ENCODE measurements around the gene ZNF317. TPM values are rescaled to one million over a fixed set of nuclear protein-coding genes. Genes with fewer than 3 reads are reported as not detected.
A peak's percentile ranks its signal among the peaks of the same experiment; 100 is the strongest.

The ZNF317 gene
- 28.2 TPM for total RNA-seq
- long read RNA-seq, full-length matches to known transcripts = 15 of 28 reads
- long read RNA-seq, partial matches to known transcripts = 5 of 28 reads
- long read RNA-seq, other reads (novel, unspliced or antisense) = 8 of 28 reads

DNA sequence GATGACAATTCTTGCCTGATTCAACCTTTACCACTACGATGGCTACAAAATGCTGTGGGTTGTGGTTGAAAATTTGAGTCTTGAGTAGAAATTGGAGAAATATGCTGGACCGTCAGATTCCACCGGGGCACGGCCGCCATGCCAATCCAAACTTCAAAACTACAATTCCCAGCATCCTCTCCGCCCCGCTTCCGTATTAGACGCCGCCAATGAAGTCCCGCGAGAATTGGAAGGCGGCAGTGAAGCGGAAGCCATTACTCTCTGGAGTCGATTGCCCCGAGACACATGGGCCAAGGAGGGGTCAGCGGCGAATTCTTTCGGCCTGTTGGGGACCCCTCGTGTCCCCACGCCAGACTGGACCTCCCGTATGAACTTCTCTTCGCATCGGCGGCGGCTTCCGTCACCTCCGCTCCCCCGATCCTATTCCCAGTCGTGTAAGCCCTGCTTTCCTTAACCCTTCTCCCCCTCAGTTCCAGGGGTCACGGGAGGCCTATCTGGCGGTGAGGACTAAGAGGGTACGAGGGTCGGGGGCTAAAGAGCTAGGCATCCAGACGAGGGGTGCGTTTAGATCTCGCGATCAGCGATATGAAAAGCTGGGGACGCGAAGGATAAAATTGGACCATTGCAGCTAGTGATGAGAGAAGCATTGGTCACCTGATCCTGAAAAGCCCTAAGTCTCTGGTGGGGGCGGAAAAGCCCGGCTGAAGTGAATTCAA lies at the start of gene ZNF317:
Gene ZNF317 (plus strand): TSS at position 239 of the 716 bp plus-strand sequence. CDS start 15,620 bp downstream, outside the sequence.
- Histone ChIP-seq H3K9me3 (peaks cover 10% of the 10 kb centered on the region), H3K4me1 (peaks cover 17% of the 10 kb centered on the region), H3K36me3 (no peaks in the 10 kb centered on the region), H3K27me3 (no peaks in the 10 kb centered on the region), H3K27ac (peak within 1 kb of the TSS; percentile 96), H3K4me3 (peak within 1 kb of the TSS; percentile 92)
- intact Hi-C loops (cut with DNase I) = no loop called here
- DNase-seq (peak; percentile 93), ATAC-seq (peak; percentile 98)
- TF ChIP-seq, protein P1, sequence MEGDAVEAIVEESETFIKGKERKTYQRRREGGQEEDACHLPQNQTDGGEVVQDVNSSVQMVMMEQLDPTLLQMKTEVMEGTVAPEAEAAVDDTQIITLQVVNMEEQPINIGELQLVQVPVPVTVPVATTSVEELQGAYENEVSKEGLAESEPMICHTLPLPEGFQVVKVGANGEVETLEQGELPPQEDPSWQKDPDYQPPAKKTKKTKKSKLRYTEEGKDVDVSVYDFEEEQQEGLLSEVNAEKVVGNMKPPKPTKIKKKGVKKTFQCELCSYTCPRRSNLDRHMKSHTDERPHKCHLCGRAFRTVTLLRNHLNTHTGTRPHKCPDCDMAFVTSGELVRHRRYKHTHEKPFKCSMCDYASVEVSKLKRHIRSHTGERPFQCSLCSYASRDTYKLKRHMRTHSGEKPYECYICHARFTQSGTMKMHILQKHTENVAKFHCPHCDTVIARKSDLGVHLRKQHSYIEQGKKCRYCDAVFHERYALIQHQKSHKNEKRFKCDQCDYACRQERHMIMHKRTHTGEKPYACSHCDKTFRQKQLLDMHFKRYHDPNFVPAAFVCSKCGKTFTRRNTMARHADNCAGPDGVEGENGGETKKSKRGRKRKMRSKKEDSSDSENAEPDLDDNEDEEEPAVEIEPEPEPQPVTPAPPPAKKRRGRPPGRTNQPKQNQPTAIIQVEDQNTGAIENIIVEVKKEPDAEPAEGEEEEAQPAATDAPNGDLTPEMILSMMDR (IDR thresholded peaks at IDR 0.05) = no peak

DNA sequence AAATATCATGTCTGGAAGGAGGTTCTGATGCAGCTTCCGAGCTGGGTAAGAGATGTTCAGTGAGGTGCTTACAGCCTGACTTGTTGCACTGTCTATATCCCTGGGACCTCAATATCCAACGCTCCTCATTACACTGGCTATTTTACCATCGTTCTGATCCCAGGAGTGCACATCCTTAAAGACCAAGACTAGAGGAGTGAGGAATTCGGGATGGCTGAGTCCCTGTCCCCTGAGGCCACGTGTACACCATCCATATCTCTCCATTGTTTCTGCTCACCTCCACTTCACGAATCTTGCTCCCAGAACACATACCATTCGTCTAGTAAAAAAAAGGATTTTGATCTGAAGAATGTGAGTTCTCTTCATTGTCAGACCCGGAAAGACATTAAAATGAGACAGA lies 32.8 kb upstream of the ZNF317 start, which contains the start of gene OR7G2:
Gene OR7G2 (minus strand): TSS at position 101 of the 400 bp plus-strand sequence. CDS start 4,232 bp downstream, outside the sequence.
- no peak within 1 kb of the TSS for H3K27ac ChIP-seq
- no peak for ATAC-seq
- intact Hi-C loops (cut with DNase I) = no loop called here
- TF ChIP-seq, protein P1 (IDR thresholded peaks at IDR 0.05) = no peak
- DNase-seq = no peak
- no peaks in the 10 kb centered on the region for H3K36me3 ChIP-seq
- H3K4me3 ChIP-seq = no peak within 1 kb of the TSS
- H3K27me3 ChIP-seq = peaks cover 4% of the 10 kb centered on the region
- no peaks in the 10 kb centered on the region for H3K9me3 ChIP-seq
- no peaks in the 10 kb centered on the region for H3K4me1 ChIP-seq

DNA sequence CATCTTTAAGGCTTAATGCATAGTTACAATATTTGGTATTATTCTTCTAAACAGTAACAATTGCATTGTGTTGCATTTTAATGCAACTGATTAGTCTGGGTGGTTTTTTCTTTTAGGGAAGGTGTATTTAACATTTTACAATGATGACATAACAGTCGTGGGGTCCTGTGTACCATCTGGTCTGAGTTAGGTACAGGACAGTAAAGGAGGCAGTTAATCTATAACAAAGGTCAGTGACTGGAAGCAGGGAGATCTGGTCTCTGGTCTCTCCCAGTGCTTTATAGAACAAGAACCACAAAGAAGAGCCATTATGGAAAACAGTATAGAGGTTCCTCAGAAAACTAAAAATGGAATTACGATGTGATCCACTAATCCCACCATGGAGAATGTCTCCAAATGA lies 30.2 kb upstream of the ZNF317 start:
- no peak for DNase-seq
- peaks cover 4% of the 10 kb centered on the region for H3K27me3 ChIP-seq
- no peaks in the 10 kb centered on the region for H3K4me1 ChIP-seq
- no peaks in the 10 kb centered on the region for H3K9me3 ChIP-seq
- H3K36me3 ChIP-seq = no peaks in the 10 kb centered on the region
- TF ChIP-seq, protein P1 (IDR thresholded peaks at IDR 0.05) = no peak
- intact Hi-C loops (cut with DNase I) = no loop called here
- ATAC-seq = no peak
- no peak overlapping the region for H3K4me3 ChIP-seq
- no peak overlapping the region for H3K27ac ChIP-seq

DNA sequence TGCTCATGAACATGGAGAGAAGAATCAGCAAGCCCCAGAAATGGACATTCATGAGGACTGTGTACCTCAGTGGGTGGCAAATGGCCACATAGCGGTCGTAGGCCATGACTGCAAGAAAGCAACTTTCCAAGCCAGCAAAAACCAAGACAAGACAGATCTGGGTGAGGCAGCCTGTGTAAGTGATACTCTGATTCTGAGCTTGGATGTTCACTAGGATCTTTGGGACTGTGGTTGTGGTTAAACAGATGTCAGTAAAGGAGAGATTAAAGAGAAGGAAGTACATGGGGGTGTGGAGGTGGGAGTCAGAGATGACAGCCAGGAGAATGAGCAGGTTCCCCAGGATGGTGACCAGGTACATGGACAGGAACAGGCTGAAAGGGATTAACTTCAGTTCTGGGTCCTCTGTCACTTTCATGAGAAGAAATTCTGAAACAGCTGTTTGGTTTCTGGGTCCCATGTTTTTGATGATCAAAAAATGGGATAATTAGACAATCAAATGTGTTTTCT lies 24.8 kb upstream of the ZNF317 start, which contains the start of gene OR7G1:
Gene OR7G1 (minus strand): TSS at position 457 of the 507 bp plus-strand sequence. CDS start 0 bp downstream, at position 457.
- Histone ChIP-seq H3K4me3 (no peak within 1 kb of the TSS), H3K4me1 (no peaks in the 10 kb centered on the region)
- ATAC-seq = no peak

GRCh38 chr19:9116547-9116946 lies 23.6 kb upstream of the ZNF317 start:
- DNase-seq = no peak
- TF ChIP-seq, protein P1 (IDR thresholded peaks at IDR 0.05) = no peak
- intact Hi-C loops (cut with DNase I) = no loop called here

More for the DNA sequence above, 24.8 kb upstream of the ZNF317 start, which contains the start of gene OR7G1:
- DNase-seq = no peak
- TF ChIP-seq, protein P1 (IDR thresholded peaks at IDR 0.05) = no peak
- Histone ChIP-seq H3K36me3 (no peaks in the 10 kb centered on the region), H3K27me3 (no peaks in the 10 kb centered on the region), H3K27ac (no peak within 1 kb of the TSS), H3K9me3 (no peaks in the 10 kb centered on the region)
- intact Hi-C loops (cut with DNase I) = no loop called here

More at GRCh38 chr19:9116547-9116946, 23.6 kb upstream of the ZNF317 start:
- no peak overlapping the region for H3K27ac ChIP-seq
- no peaks in the 10 kb centered on the region for H3K4me1 ChIP-seq
- no peaks in the 10 kb centered on the region for H3K36me3 ChIP-seq
- no peaks in the 10 kb centered on the region for H3K27me3 ChIP-seq
- ATAC-seq = no peak
- H3K9me3 ChIP-seq = no peaks in the 10 kb centered on the region
- no peak overlapping the region for H3K4me3 ChIP-seq
